Measurements from ENCODE around the gene ZDHHC3. TPM values are rescaled to one million over a fixed set of nuclear protein-coding genes. Genes with fewer than 3 reads are reported as not detected.

The ZDHHC3 gene
- total and polyA plus RNA-seq, 2 experiments from 2014 or later = 60.3 to 62.0 TPM

- Histone ChIP-seq H3K4me1 (ENCODE audit: insufficient read depth) (no peaks in the 10 kb centered on the region), H3K9me3 (ENCODE audit: low read depth) (no peaks in the 10 kb centered on the region), H2AFZ (no peak overlapping the region), H4K20me1 (ENCODE audit: insufficient read depth, poor library complexity, severe bottlenecking) (no peaks in the 10 kb centered on the region), H3K79me2 (no peaks in the 10 kb centered on the region), H3K27ac (no peak overlapping the region), H3K36me3 (replicated peaks; ENCODE audit: insufficient read depth, low read depth) (no peaks in the 10 kb centered on the region), H3K27me3 (no peaks in the 10 kb centered on the region), H3K9me2 (replicated peaks; ENCODE audit: insufficient read depth) (no peaks in the 10 kb centered on the region), H3K4me2 (no peak overlapping the region), H3K4me3 (no peak overlapping the region)
- no peak for DNase-seq (ENCODE audit: low spot score)
- TF ChIP-seq EZH2phosphoT487 (IDR thresholded peaks at IDR 0.05; ENCODE audit: low read depth, severe bottlenecking, unreplicated experiment) = no peak
- TF ChIP-seq, protein P1, sequence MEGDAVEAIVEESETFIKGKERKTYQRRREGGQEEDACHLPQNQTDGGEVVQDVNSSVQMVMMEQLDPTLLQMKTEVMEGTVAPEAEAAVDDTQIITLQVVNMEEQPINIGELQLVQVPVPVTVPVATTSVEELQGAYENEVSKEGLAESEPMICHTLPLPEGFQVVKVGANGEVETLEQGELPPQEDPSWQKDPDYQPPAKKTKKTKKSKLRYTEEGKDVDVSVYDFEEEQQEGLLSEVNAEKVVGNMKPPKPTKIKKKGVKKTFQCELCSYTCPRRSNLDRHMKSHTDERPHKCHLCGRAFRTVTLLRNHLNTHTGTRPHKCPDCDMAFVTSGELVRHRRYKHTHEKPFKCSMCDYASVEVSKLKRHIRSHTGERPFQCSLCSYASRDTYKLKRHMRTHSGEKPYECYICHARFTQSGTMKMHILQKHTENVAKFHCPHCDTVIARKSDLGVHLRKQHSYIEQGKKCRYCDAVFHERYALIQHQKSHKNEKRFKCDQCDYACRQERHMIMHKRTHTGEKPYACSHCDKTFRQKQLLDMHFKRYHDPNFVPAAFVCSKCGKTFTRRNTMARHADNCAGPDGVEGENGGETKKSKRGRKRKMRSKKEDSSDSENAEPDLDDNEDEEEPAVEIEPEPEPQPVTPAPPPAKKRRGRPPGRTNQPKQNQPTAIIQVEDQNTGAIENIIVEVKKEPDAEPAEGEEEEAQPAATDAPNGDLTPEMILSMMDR (IDR thresholded peaks at IDR 0.05; ENCODE audit: poor library complexity) = no peak
- no peak for TF ChIP-seq EZH2 (IDR thresholded peaks at IDR 0.05; ENCODE audit: borderline replicate concordance)
- WGBS (ENCODE audit: low lambda C conversion rate, missing lambda C conversion rate) = 92% methylated on average over 3 of the region's 3 CpGs
Measured at GRCh38 chr3:44875596-44875995, 100.4 kb downstream of the ZDHHC3 start.

Other genes with a start within 250 kb of the ZDHHC3 start
- gene ZNF501, start 246.5 kb downstream of the ZDHHC3 start, total RNA-seq = 2.6 and 7.3 TPM in 2 replicates
- gene ZNF501, start 246.5 kb downstream of the ZDHHC3 start, polyA plus RNA-seq = 1.6 and 4.8 TPM in 2 replicates
- 24.0 and 25.1 TPM in 2 replicates for gene KIAA1143, start 214.6 kb downstream of the ZDHHC3 start, total RNA-seq
- 11.4 and 11.5 TPM in 2 replicates for gene KIAA1143, start 214.6 kb downstream of the ZDHHC3 start, polyA plus RNA-seq
- gene KIF15, start 214.4 kb downstream of the ZDHHC3 start, total RNA-seq = 2.7 and 4.1 TPM in 2 replicates
- gene KIF15, start 214.4 kb downstream of the ZDHHC3 start, polyA plus RNA-seq = 1.4 and 2.6 TPM in 2 replicates
- gene TMEM42, start 114.3 kb downstream of the ZDHHC3 start, total RNA-seq = 14.7 and 16.9 TPM in 2 replicates
- gene TMEM42, start 114.3 kb downstream of the ZDHHC3 start, polyA plus RNA-seq = 16.7 and 22.2 TPM in 2 replicates
- gene TGM4, start 101.6 kb downstream of the ZDHHC3 start, total RNA-seq = 0.43 TPM in 1 of 2 replicates, not detected in the other
- 0.78 TPM in 1 of 2 replicates, not detected in the other for gene TGM4, start 101.6 kb downstream of the ZDHHC3 start, polyA plus RNA-seq
- gene EXOSC7, start 70 bp upstream of the ZDHHC3 start, total RNA-seq = 46.7 and 53.3 TPM in 2 replicates
- gene EXOSC7, start 70 bp upstream of the ZDHHC3 start, polyA plus RNA-seq = 55.8 and 61.3 TPM in 2 replicates
- gene CLEC3B, start 50.1 kb upstream of the ZDHHC3 start, total RNA-seq = 0.64 and 1.3 TPM in 2 replicates
- gene CLEC3B, start 50.1 kb upstream of the ZDHHC3 start, polyA plus RNA-seq = 1.7 and 2.6 TPM in 2 replicates
- gene CDCP1, start 170.2 kb upstream of the ZDHHC3 start, total RNA-seq = 7.0 and 7.3 TPM in 2 replicates
- gene CDCP1, start 170.2 kb upstream of the ZDHHC3 start, polyA plus RNA-seq = 4.8 and 5.3 TPM in 2 replicates

Data from hepatocyte (in vitro differentiated cells).